ENCODE measurements around the gene PLEKHA6.
A peak's percentile ranks its signal among the peaks of the same experiment; 100 is the strongest.

PLEKHA6 gene

GRCh38 chr1:204216880-204217647 is 142.7 kb downstream of the PLEKHA6 start:
- no peak for DNase-seq (ENCODE audit: low read depth in 3 of 3, low spot score in 1 of 3)

GRCh38 chr1:204216236-204216635 is 143.5 kb downstream of the PLEKHA6 start:
- DNase-seq (ENCODE audit: low read depth in 3 of 3, low spot score in 1 of 3), result no peak

GRCh38 chr1:204213668-204214662 is 145.8 kb downstream of the PLEKHA6 start, which contains the start of gene GOLT1A:
Gene GOLT1A (minus strand): TSS chr1:204213988. CDS start chr1:204213906, 82 bp downstream.
- peak in 1 of 3 donors; percentile 18 for DNase-seq (ENCODE audit: low read depth in 3 of 3, low spot score in 1 of 3)

GRCh38 chr1:204212715-204213114 is 147.0 kb downstream of the PLEKHA6 start:
- DNase-seq (ENCODE audit: low read depth in 3 of 3, low spot score in 1 of 3), result no peak

GRCh38 chr1:204211046-204211445 is 148.7 kb downstream of the PLEKHA6 start:
- DNase-seq (ENCODE audit: low read depth in 3 of 3, low spot score in 1 of 3), result no peak

- peak in 2 of 3 donors; percentile 36 to 73 for DNase-seq (ENCODE audit: low read depth in 3 of 3, low spot score in 1 of 3)
Measured at GRCh38 chr1:204207136-204207616, 152.6 kb downstream of the PLEKHA6 start.

GRCh38 chr1:204206121-204206520 is 153.6 kb downstream of the PLEKHA6 start:
- DNase-seq (ENCODE audit: low read depth in 3 of 3, low spot score in 1 of 3), result no peak

GRCh38 chr1:204205486-204205885 is 154.2 kb downstream of the PLEKHA6 start:
- DNase-seq (ENCODE audit: low read depth in 3 of 3, low spot score in 1 of 3), result no peak

- no peak for DNase-seq (ENCODE audit: low read depth in 3 of 3, low spot score in 1 of 3)
Measured at GRCh38 chr1:204204944-204205343, 154.8 kb downstream of the PLEKHA6 start.

- DNase-seq (ENCODE audit: low read depth in 3 of 3, low spot score in 1 of 3), result no peak
Measured at GRCh38 chr1:204203206-204203767, 156.4 kb downstream of the PLEKHA6 start.

GRCh38 chr1:204202481-204202880 is 157.2 kb downstream of the PLEKHA6 start:
- no peak for DNase-seq (ENCODE audit: low read depth in 3 of 3, low spot score in 1 of 3)

GRCh38 chr1:204201348-204202040 is 158.2 kb downstream of the PLEKHA6 start:
- DNase-seq (ENCODE audit: low read depth in 3 of 3, low spot score in 1 of 3), result no peak

- DNase-seq (ENCODE audit: low read depth in 3 of 3, low spot score in 1 of 3), result no peak
Measured at GRCh38 chr1:204199579-204199978, 160.2 kb downstream of the PLEKHA6 start.

GRCh38 chr1:204198348-204199340 is 161.1 kb downstream of the PLEKHA6 start:
- no peak for DNase-seq (ENCODE audit: low read depth in 3 of 3, low spot score in 1 of 3)

- no peak for DNase-seq (ENCODE audit: low read depth in 3 of 3, low spot score in 1 of 3)
Measured at GRCh38 chr1:204197068-204197467, 162.7 kb downstream of the PLEKHA6 start.

- DNase-seq (ENCODE audit: low read depth in 3 of 3, low spot score in 1 of 3), result no peak
Measured at GRCh38 chr1:204196068-204196795, 163.5 kb downstream of the PLEKHA6 start, which contains the start of gene KISS1. Gene KISS1 (minus strand): TSS chr1:204196491. CDS start chr1:204192876, 3,615 bp downstream.

GRCh38 chr1:204194771-204195170 is 165.0 kb downstream of the PLEKHA6 start:
- DNase-seq (ENCODE audit: low read depth in 3 of 3, low spot score in 1 of 3), result no peak

GRCh38 chr1:204194080-204194479 is 165.6 kb downstream of the PLEKHA6 start:
- no peak for DNase-seq (ENCODE audit: low read depth in 3 of 3, low spot score in 1 of 3)

All from stimulated activated CD4-positive, alpha-beta T cell treated with anti-CD3 and anti-CD28 coated beads, TNF-alpha, amount 100 ng/mL, for 1 hour (primary cell).